NCI-H526 treated with DMSO at 0.1 percent for 48 hours (cell line): ENCODE data around the gene ADTRP.
"Not testable (repeated sequence)": the region's sequence is repeated elsewhere in the genome, so short reads cannot be mapped to it uniquely, and the experiment has no call there.

Experiments used
- DNase-seq: peaks from one replicate; lab custom pipeline; 2025; lab: John Stamatoyannopoulos, UW

ADTRP gene

GRCh38 chr6:11803591-11803971, 25.0 kb upstream of the ADTRP start:
- no peak for DNase-seq

GRCh38 chr6:11802886-11803590, 24.4 kb upstream of the ADTRP start:
- no peak for DNase-seq

GRCh38 chr6:11800531-11800930, 21.9 kb upstream of the ADTRP start:
- DNase-seq, result not testable (repeated sequence)

GRCh38 chr6:11798538-11798937, 19.9 kb upstream of the ADTRP start:
- no peak for DNase-seq

- DNase-seq, result peak; percentile 13
Observed at GRCh38 chr6:11798096-11798495, 19.5 kb upstream of the ADTRP start.

GRCh38 chr6:11796829-11797228, 18.2 kb upstream of the ADTRP start:
- DNase-seq, result no peak

GRCh38 chr6:11795403-11795802, 16.8 kb upstream of the ADTRP start:
- DNase-seq, result no peak

GRCh38 chr6:11793277-11793676, 14.7 kb upstream of the ADTRP start:
- no peak for DNase-seq

- no peak for DNase-seq
Observed at GRCh38 chr6:11791354-11792107, 12.9 kb upstream of the ADTRP start.

- DNase-seq, result no peak
Observed at GRCh38 chr6:11789744-11790143, 11.1 kb upstream of the ADTRP start.

- no peak for DNase-seq
Observed at GRCh38 chr6:11788043-11788442, 9.4 kb upstream of the ADTRP start.

GRCh38 chr6:11785774-11786579, 7.4 kb upstream of the ADTRP start:
- no peak for DNase-seq

GRCh38 chr6:11785415-11785773, 6.8 kb upstream of the ADTRP start:
- DNase-seq, result no peak

GRCh38 chr6:11784341-11784740, 5.7 kb upstream of the ADTRP start:
- no peak for DNase-seq

- DNase-seq, result no peak
Observed at GRCh38 chr6:11783524-11784064, 5.0 kb upstream of the ADTRP start.

GRCh38 chr6:11782524-11782923, 3.9 kb upstream of the ADTRP start:
- no peak for DNase-seq

GRCh38 chr6:11780097-11780428, 1.5 kb upstream of the ADTRP start:
- no peak for DNase-seq

GRCh38 chr6:11779329-11780096, 910 bp upstream of the ADTRP start:
- DNase-seq, result no peak

- DNase-seq, result no peak
Observed at GRCh38 chr6:11778036-11778435, 567 bp downstream of the ADTRP start.

GRCh38 chr6:11775791-11776409, 2.7 kb downstream of the ADTRP start:
- DNase-seq, result no peak

GRCh38 chr6:11774426-11774825, 4.2 kb downstream of the ADTRP start:
- no peak for DNase-seq

- no peak for DNase-seq
Observed at GRCh38 chr6:11773581-11773980, 5.0 kb downstream of the ADTRP start.
